ENCODE data around the gene FAM136A.

FAM136A gene

GRCh38 chr2:70301344-70302194 is at the start of gene FAM136A:
TSS of gene FAM136A (minus strand) at chr2:70302067. CDS start at chr2:70302011, 56 bp downstream.
- peak; percentile 83 for DNase-seq (ENCODE audit: low read depth, low spot score)
- H3K27me3 ChIP-seq (ENCODE audit: insufficient read depth, insufficient read length): no peaks in the 10 kb centered on the region
- H3K36me3 ChIP-seq (ENCODE audit: insufficient read depth, insufficient read length, low read length): peaks cover 36% of the 10 kb centered on the region
- peak within 1 kb of the TSS; percentile 82 for H3K4me3 ChIP-seq (ENCODE audit: insufficient read length, low read depth)
- H3K9ac ChIP-seq (ENCODE audit: insufficient read length, low read depth): peak within 1 kb of the TSS; percentile 95
- no peak for TF ChIP-seq SUZ12 (IDR thresholded peaks at IDR 0.05; ENCODE audit: extremely low read depth, insufficient read depth, insufficient read length)
- TF ChIP-seq YY1 (IDR thresholded peaks at IDR 0.05; ENCODE audit: insufficient read depth, insufficient read length): no peak
- no peak for TF ChIP-seq ZNF274 (IDR thresholded peaks at IDR 0.05; ENCODE audit: low read depth, low read length)
- H3K4me1 ChIP-seq (ENCODE audit: insufficient read depth, insufficient read length): no peaks in the 10 kb centered on the region
- peaks cover 10% of the 10 kb centered on the region; the same call in 1 of the 2 replicates for H3K9me3 ChIP-seq (ENCODE audit: insufficient read depth, low read length)

- TF ChIP-seq ZNF274 (IDR thresholded peaks at IDR 0.05; ENCODE audit: low read depth, low read length) (no peak), YY1 (IDR thresholded peaks at IDR 0.05; ENCODE audit: insufficient read depth, insufficient read length) (no peak), SUZ12 (IDR thresholded peaks at IDR 0.05; ENCODE audit: extremely low read depth, insufficient read depth, insufficient read length) (no peak)
- Histone ChIP-seq H3K4me1 (ENCODE audit: insufficient read depth, insufficient read length) (no peaks in the 10 kb centered on the region), H3K9me3 (ENCODE audit: insufficient read depth, low read length) (no peaks in the 10 kb centered on the region), H3K4me3 (ENCODE audit: insufficient read length, low read depth) (no peak overlapping the region), H3K9ac (ENCODE audit: insufficient read length, low read depth) (no peak overlapping the region), H3K27me3 (ENCODE audit: insufficient read depth, insufficient read length) (no peaks in the 10 kb centered on the region), H3K36me3 (ENCODE audit: insufficient read depth, insufficient read length, low read length) (no peaks in the 10 kb centered on the region)
- no peak for DNase-seq (ENCODE audit: low read depth, low spot score)
These were observed 48.2 kb upstream of the FAM136A start for GRCh38 chr2:70349921-70350685.

GRCh38 chr2:70347831-70348230 is 46.0 kb upstream of the FAM136A start:
- no peaks in the 10 kb centered on the region for H3K4me1 ChIP-seq (ENCODE audit: insufficient read depth, insufficient read length)
- TF ChIP-seq ZNF274 (IDR thresholded peaks at IDR 0.05; ENCODE audit: low read depth, low read length): no peak
- TF ChIP-seq SUZ12 (IDR thresholded peaks at IDR 0.05; ENCODE audit: extremely low read depth, insufficient read depth, insufficient read length): no peak
- no peak for TF ChIP-seq YY1 (IDR thresholded peaks at IDR 0.05; ENCODE audit: insufficient read depth, insufficient read length)
- H3K4me3 ChIP-seq (ENCODE audit: insufficient read length, low read depth): no peak overlapping the region
- no peak overlapping the region for H3K9ac ChIP-seq (ENCODE audit: insufficient read length, low read depth)
- DNase-seq (ENCODE audit: low read depth, low spot score): no peak
- H3K36me3 ChIP-seq (ENCODE audit: insufficient read depth, insufficient read length, low read length): no peaks in the 10 kb centered on the region
- no peaks in the 10 kb centered on the region for H3K9me3 ChIP-seq (ENCODE audit: insufficient read depth, low read length)
- peaks cover 5% of the 10 kb centered on the region for H3K27me3 ChIP-seq (ENCODE audit: insufficient read depth, insufficient read length)

- TF ChIP-seq YY1 (IDR thresholded peaks at IDR 0.05; ENCODE audit: insufficient read depth, insufficient read length) (no peak), SUZ12 (IDR thresholded peaks at IDR 0.05; ENCODE audit: extremely low read depth, insufficient read depth, insufficient read length) (no peak), ZNF274 (IDR thresholded peaks at IDR 0.05; ENCODE audit: low read depth, low read length) (no peak)
- H3K9me3 ChIP-seq (ENCODE audit: insufficient read depth, low read length): no peaks in the 10 kb centered on the region
- no peaks in the 10 kb centered on the region for H3K4me1 ChIP-seq (ENCODE audit: insufficient read depth, insufficient read length)
- H3K27me3 ChIP-seq (ENCODE audit: insufficient read depth, insufficient read length): peaks cover 5% of the 10 kb centered on the region
- H3K9ac ChIP-seq (ENCODE audit: insufficient read length, low read depth): no peak overlapping the region
- no peak overlapping the region for H3K4me3 ChIP-seq (ENCODE audit: insufficient read length, low read depth)
- no peaks in the 10 kb centered on the region for H3K36me3 ChIP-seq (ENCODE audit: insufficient read depth, insufficient read length, low read length)
- DNase-seq (ENCODE audit: low read depth, low spot score): no peak
These were observed 42.3 kb upstream of the FAM136A start for GRCh38 chr2:70344195-70344594.

- Histone ChIP-seq H3K36me3 (ENCODE audit: insufficient read depth, insufficient read length, low read length) (no peaks in the 10 kb centered on the region), H3K9ac (ENCODE audit: insufficient read length, low read depth) (no peak overlapping the region), H3K4me1 (ENCODE audit: insufficient read depth, insufficient read length) (no peaks in the 10 kb centered on the region), H3K27me3 (ENCODE audit: insufficient read depth, insufficient read length) (peaks cover 5% of the 10 kb centered on the region), H3K4me3 (ENCODE audit: insufficient read length, low read depth) (no peak overlapping the region), H3K9me3 (ENCODE audit: insufficient read depth, low read length) (no peaks in the 10 kb centered on the region)
- TF ChIP-seq YY1 (IDR thresholded peaks at IDR 0.05; ENCODE audit: insufficient read depth, insufficient read length) (no peak), SUZ12 (IDR thresholded peaks at IDR 0.05; ENCODE audit: extremely low read depth, insufficient read depth, insufficient read length) (no peak), ZNF274 (IDR thresholded peaks at IDR 0.05; ENCODE audit: low read depth, low read length) (no peak)
- no peak for DNase-seq (ENCODE audit: low read depth, low spot score)
These were observed 39.6 kb upstream of the FAM136A start for GRCh38 chr2:70341477-70341765.

- Histone ChIP-seq H3K9me3 (ENCODE audit: insufficient read depth, low read length) (no peaks in the 10 kb centered on the region), H3K4me3 (ENCODE audit: insufficient read length, low read depth) (no peak overlapping the region), H3K4me1 (ENCODE audit: insufficient read depth, insufficient read length) (no peaks in the 10 kb centered on the region), H3K36me3 (ENCODE audit: insufficient read depth, insufficient read length, low read length) (no peaks in the 10 kb centered on the region), H3K27me3 (ENCODE audit: insufficient read depth, insufficient read length) (peaks cover 5% of the 10 kb centered on the region), H3K9ac (ENCODE audit: insufficient read length, low read depth) (no peak overlapping the region)
- peak; percentile 47 for DNase-seq (ENCODE audit: low read depth, low spot score)
- no peak for TF ChIP-seq YY1 (IDR thresholded peaks at IDR 0.05; ENCODE audit: insufficient read depth, insufficient read length)
- no peak for TF ChIP-seq ZNF274 (IDR thresholded peaks at IDR 0.05; ENCODE audit: low read depth, low read length)
- no peak for TF ChIP-seq SUZ12 (IDR thresholded peaks at IDR 0.05; ENCODE audit: extremely low read depth, insufficient read depth, insufficient read length)
These were observed 39.1 kb upstream of the FAM136A start for GRCh38 chr2:70340761-70341476.

All from NT2/D1 (cell line).